GM12891 (cell line): ENCODE results near the gene GNE.
A peak's percentile ranks its signal among the peaks of the same experiment; 100 is the strongest.
"Not testable (repeated sequence)": the region's sequence is repeated elsewhere in the genome, so short reads cannot be mapped to it uniquely, and the experiment has no call there.

Experiments used
- DNase-seq: peaks from one replicate; pipeline ENCODE4 v3.0.0; 2011; ENCODE audit warnings: low spot score; ENCODE audit not compliant: insufficient read length
- FAIRE-seq: peaks from 2 replicates; lab custom pipeline; 2011; peaks lifted over from hg19 to GRCh38; lab: Jason Lieb, UNC
- PAX5 ChIP-seq: IDR thresholded peaks from 2 replicates; pipeline ENCODE4 v1.6.1; 2011; ENCODE audit warnings: low read length, moderate library complexity, mild to moderate bottlenecking; ENCODE audit not compliant: insufficient read depth, severe bottlenecking
- POLR2A ChIP-seq: IDR thresholded peaks from 2 replicates; pipeline ENCODE4 v1.6.1; 2011; ENCODE audit warnings: low read depth, low read length, control low read depth
- POLR2AphosphoS5 ChIP-seq: IDR thresholded peaks from 2 replicates; pipeline ENCODE4 v1.6.1; 2011; ENCODE audit warnings: low read depth, low read length, control low read depth
- POU2F2 ChIP-seq: IDR thresholded peaks from 2 replicates; pipeline ENCODE4 v1.6.1; 2011; ENCODE audit warnings: low read depth, mild to moderate bottlenecking, control low read depth, low read length, moderate library complexity
- SPI1 ChIP-seq: IDR thresholded peaks from 2 replicates; pipeline ENCODE4 v1.6.1; 2011; ENCODE audit warnings: low read depth, low read length, control low read depth
- TAF1 ChIP-seq: IDR thresholded peaks from 2 replicates; pipeline ENCODE4 v1.6.1; 2011; ENCODE audit warnings: low read depth, low read length, control low read depth

Gene GNE

DNA sequence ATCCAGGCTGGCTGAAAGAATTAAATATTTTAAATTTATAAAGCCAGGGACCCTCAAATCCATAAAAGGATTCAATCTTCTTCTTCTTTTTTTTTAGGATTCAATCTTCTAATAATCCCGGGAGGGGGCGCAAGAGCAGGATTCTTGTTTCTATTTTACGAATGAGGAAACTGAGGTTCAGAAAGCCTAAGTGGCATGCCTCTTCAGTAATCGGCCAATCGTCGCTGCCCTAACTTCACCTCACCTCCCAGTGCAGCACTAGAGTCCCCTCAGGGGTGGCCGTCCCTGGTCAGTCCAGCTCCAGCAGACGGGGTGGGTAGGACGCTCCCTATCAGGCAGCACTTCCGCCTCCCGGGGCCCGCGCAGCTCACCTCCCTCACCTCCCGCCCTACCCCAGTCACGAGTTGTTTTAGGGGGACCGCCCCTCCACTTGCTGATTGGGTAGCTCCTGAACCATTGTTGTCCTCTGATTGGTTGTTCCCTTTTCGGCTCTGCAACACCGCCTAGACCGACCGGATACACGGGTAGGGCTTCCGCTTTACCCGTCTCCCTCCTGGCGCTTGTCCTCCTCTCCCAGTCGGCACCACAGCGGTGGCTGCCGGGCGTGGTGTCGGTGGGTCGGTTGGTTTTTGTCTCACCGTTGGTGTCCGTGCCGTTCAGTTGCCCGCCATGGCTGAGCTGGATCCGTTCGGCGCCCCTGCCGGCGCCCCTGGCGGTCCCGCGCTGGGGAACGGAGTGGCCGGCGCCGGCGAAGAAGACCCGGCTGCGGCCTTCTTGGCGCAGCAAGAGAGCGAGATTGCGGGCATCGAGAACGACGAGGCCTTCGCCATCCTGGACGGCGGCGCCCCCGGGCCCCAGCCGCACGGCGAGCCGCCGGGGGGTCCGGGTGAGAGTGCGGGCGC is 67.6 kb downstream of the GNE start, which contains the start of gene CLTA:
Gene CLTA (plus strand): TSS at position 534 of the 902 bp plus-strand sequence. CDS start 136 bp downstream, at position 670.
- DNase-seq (peak; percentile 93), FAIRE-seq (peak; percentile 98)
- TF ChIP-seq POLR2A: peak; percentile 99
- no peak; the same call in none of the 2 replicates for TF ChIP-seq SPI1
- TF ChIP-seq TAF1: peak; percentile 91
- peak; percentile 99 for TF ChIP-seq POLR2AphosphoS5
- peak; percentile 66 for TF ChIP-seq POU2F2
- no peak for TF ChIP-seq PAX5

DNA sequence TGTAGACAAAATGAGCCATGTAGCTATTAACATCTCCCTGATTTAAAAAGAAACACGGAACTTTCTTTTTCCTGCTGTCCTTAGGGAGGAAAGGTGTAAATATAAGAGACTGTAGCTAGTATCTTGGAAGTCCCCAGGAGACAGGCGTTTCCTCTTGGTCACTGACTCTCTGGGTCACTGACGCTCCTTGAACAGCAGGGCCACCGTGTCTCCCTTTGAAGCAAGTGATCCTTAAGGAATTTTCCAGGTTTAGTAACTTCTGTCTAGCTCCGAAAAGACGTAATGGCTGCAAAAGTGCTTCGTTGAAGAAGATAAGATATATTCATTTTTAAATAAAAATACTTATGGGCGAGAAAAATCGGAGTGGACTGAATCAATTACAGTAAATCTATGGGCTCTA is 68.3 kb downstream of the GNE start:
- FAIRE-seq (no peak), DNase-seq (no peak)
- TF ChIP-seq POU2F2: no peak
- no peak for TF ChIP-seq POLR2A
- no peak for TF ChIP-seq TAF1
- no peak for TF ChIP-seq PAX5
- no peak for TF ChIP-seq SPI1
- no peak for TF ChIP-seq POLR2AphosphoS5

DNA sequence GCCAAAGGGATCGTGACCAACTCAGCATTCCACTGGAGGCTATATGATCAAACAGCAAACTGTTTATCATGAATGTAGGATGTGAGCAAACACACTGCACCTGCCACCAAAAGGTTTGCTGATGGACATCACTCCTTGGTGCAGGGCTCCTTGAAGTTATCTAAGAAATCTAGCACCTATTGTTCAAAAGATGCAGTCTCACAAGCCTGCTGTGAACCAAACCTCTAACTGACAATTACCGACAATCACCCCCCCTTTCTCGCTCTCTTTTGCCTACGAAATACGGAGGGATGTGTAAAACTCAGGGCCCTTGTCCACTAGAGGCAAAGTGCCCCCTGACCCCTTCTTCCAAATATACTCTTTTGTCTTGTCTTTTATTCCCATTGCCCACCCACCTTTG is 70.0 kb downstream of the GNE start:
- FAIRE-seq: no peak
- TF ChIP-seq TAF1 (no peak), POLR2AphosphoS5 (no peak), PAX5 (no peak), POLR2A (no peak), SPI1 (no peak), POU2F2 (no peak)
- no peak for DNase-seq

DNA sequence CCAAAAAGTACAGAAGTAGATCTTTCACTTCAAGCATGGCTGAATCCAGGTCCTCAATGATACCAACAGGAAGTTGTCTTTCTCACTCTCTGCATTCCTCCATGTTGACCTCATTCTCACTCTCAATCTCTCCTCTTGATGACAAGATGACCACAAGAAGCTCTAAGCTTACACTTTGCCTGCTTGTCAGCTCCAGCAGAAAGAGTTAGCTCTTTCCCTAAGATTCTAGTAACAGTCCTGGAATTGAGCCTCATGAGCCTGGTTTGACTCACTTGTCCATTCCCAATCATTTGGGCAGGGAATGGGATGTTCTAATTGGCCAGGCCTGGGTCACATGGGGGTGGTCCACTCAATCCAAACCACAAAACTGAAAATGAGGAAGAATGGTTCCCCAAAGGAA is 70.8 kb downstream of the GNE start:
- DNase-seq: no peak
- no peak for TF ChIP-seq TAF1
- no peak for TF ChIP-seq POU2F2
- TF ChIP-seq PAX5: no peak
- TF ChIP-seq POLR2AphosphoS5: no peak
- no peak for TF ChIP-seq SPI1
- no peak for TF ChIP-seq POLR2A
- FAIRE-seq: peak; percentile 28

DNA sequence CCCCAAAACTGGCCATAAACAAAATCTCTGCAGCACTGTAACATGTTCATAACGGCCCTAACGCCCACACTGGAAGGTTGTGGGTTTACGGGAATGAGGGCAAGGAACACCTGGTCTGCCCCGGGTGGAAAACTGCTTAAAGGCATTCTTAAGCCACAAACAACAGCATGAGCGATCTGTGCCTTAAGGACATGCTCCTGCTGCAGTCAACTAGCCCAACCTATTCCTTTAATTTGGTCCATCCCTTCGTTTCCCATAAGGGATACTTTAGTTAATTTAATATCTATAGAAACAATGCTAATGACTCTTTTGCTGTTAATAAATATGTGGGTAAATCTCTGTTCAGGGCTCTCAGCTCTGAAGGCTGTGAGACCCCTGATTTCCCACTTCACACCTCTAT is 78.0 kb downstream of the GNE start:
- DNase-seq, FAIRE-seq: not testable (repeated sequence)

DNA sequence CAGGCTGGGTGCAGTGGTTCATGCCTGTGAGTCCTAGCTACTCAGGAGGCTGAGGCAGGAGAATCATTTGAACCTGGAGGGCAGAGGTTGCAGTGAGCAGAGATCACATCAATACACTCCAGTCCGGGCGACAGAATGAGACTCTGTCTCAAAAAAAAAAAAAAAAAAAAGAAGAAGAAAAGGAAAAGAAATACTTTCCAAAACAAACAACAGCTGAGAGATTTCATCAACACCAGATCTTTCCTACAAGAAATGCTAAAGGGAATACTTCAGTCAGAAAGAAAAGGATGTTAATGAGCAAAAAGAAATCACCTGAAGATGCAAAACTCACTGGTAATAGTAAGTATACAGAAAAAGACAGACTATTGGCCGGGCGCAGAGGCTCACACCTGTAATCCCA is 80.7 kb downstream of the GNE start:
- TF ChIP-seq POLR2A (no peak), PAX5 (no peak), POU2F2 (no peak), SPI1 (no peak), POLR2AphosphoS5 (no peak), TAF1 (no peak)
- no peak for DNase-seq
- FAIRE-seq: no peak

DNA sequence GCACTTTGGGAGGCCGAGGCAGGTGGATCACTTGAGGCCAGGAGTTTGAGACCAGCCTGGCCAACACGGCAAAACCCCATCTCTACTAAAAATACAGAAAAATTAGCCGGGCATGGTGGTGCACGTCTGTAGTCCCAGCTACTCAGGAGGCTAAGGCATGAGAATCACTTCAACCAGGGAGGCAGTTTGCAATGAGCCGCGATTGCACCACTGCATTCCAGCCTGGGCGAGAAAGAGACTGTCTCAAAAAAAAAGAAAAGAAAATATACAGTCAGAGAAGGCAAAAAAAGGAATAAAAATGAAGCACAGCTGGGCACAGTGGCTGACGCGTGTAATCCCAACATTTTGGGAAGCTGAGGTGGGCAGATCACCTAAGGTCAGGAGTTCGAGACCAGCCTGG is 81.8 kb downstream of the GNE start:
- not testable (repeated sequence) for DNase-seq, FAIRE-seq

DNA sequence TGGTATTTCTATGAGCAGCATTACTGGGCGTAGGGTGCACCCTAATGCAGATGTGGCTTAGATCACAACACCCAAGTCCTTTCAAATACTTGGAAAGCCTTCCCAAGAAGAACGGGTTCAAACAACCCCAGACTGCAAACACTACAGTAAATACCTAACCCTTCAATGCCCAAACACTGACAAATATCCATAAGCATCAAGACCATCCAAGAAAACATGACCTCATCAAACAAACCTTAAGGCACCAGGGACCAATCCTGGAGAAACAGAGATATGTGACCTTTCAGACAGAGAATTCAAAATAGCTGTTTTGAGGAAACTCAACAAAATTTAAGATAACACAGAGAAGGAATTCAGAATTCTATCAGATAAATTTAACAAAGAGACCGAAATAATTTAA is 83.0 kb downstream of the GNE start:
- not testable (repeated sequence) for FAIRE-seq

DNA sequence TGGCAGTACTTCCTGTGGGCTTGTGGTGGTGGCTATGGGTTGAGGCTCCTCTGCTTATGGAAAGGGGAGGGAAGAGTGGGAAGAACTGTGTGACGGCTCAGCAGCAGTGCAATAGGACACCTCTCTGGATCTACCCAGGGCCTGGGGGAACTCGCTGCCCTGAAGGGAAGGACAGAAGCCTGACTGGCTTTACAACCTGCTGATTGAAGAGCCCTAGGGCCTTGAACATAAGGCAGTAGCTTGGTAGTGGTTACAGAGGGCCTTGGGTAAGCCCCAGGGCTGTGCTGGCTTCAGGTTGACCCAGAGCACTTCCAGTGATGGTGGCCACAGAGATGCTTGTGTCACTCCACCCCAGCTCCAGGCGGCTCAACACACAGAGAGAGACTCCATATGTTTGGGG is 83.5 kb downstream of the GNE start:
- no peak for TF ChIP-seq SPI1
- DNase-seq (no peak), FAIRE-seq (no peak)

More for the DNA sequence above, 83.0 kb downstream of the GNE start:
- DNase-seq: not testable (repeated sequence)

DNA sequence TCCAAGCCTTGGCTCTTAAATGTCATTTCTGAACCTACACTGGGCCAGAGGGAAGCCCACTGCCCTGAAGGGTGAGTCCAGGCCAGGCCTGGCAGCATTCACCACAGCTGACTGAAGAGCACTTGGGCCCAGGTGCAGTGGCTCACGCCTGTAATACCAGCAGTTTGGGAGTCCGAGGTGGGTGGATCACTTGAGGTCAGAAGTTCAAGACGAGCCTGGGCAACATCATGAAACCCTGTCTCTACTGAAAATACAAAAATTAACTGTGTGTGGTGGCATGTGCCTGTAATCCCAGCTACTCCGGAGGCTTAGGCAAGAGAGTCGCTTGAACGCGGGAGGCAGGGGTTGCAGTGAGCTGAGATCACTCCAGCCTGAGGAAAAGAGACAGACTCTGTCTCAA is 84.0 kb downstream of the GNE start:
- DNase-seq: no peak
- FAIRE-seq: no peak
- TF ChIP-seq POU2F2 (no peak), SPI1 (no peak), POLR2AphosphoS5 (no peak), POLR2A (no peak), PAX5 (no peak), TAF1 (no peak)

DNA sequence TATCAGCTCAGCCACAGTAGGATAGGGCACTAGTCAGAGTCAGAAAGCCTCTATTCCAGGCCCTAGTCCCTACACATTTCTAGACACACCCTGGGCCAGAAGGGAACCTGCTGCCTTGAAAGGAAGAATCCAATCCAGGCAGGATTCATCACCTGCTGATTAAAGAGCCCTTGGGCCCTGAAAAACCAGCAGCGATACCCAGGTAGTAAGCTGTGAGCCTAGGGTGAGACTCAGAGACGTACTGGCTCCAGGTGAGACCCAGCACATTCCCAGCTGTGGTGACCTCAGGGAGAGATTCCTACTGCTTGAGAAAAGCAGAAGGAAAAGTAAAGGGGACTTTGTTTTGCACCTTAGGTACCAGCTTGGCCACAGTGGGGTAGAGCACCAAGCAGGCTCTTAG is 84.4 kb downstream of the GNE start:
- TF ChIP-seq POLR2A (no peak), SPI1 (no peak), TAF1 (no peak), PAX5 (no peak), POLR2AphosphoS5 (no peak), POU2F2 (no peak)
- DNase-seq: no peak
- no peak for FAIRE-seq
